ENCODE measurements around the gene CLEC11A. TPM values are rescaled to one million over a fixed set of nuclear protein-coding genes. Genes with fewer than 3 reads are reported as not detected.
"Not testable (repeated sequence)": the region's sequence is repeated elsewhere in the genome, so short reads cannot be mapped to it uniquely, and the experiment has no call there.

The CLEC11A gene
- total RNA-seq, 1 experiment from 2014 or later: 59.1 TPM

DNA sequence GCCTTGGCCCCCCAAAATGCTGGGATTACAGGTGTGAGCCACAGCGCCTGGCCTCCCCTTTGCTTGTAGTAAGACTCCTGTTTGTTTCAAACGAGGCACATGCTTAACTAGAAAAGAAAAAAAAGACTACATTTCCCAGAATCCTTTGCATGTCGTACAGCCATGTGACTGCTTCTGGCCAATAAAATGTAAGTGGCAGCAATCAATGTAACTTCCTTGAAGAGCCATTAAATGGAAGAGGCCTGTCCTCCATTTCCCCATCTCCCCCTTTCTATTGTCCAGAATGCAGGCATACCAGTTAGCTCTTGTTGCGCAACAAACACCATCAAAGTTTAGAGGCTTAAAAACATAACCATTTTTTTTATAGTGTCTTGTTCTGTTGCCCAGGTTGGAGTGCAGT lies 36.7 kb downstream of the CLEC11A start:
- peak; percentile 68 for DNase-seq (ENCODE audit: low spot score)
- Histone ChIP-seq H3K4me1 (ENCODE audit: insufficient read depth, low read length, poor library complexity, severe bottlenecking) (no peaks in the 10 kb centered on the region), H3K9me3 (ENCODE audit: low read depth, low read length, poor library complexity, severe bottlenecking) (no peaks in the 10 kb centered on the region), H3K27ac (ENCODE audit: low read depth, low read length, poor library complexity, severe bottlenecking) (no peak overlapping the region), H3K27me3 (replicated peaks; ENCODE audit: insufficient read depth, low read depth, low read length, poor library complexity) (no peaks in the 10 kb centered on the region), H3K36me3 (ENCODE audit: insufficient read depth, low read length, poor library complexity, severe bottlenecking) (no peaks in the 10 kb centered on the region), H3K4me3 (ENCODE audit: low read depth, low read length, poor library complexity, severe bottlenecking) (no peak overlapping the region)
- no TSS peak for BruUV-seq (replicated peaks)
- ChIA-PET POLR2A (ENCODE audit: low non-redundant PET) (no interaction called here), CTCF (interaction anchor here (0.6 kb wide), 1 partner anchor 170 kb away, joined by 6 read pairs; no protein-coding TSS in a partner anchor)
- intact Hi-C loops (cut with micrococcal nuclease; ENCODE audit: unreplicated experiment): no loop called here
- TF ChIP-seq EZH2 (IDR thresholded peaks at IDR 0.05; ENCODE audit: borderline replicate concordance, low read depth, low read length, poor library complexity, severe bottlenecking) (no peak), CTCF (conservative IDR thresholded peaks at IDR 0.05; ENCODE audit: low read depth, low read length) (no peak)

DNA sequence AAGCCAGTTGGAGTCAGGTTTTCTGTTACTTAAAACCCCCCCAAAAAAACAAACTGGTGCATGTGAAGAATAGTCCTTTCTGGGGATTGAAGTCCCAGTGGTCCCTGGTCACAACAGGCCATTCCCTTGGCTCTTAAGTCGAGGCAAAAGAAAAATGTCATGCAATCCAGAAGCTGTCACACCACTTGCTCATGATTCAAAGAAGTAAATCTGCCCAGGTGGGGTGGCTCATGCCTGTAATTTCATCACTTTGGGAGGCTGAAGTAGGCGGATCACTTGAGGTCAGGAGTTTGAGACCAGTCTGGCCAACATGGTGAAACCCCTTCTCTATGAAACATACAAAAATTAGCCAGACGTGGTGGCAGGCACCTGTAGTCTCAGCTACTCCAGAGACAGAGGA lies 38.3 kb downstream of the CLEC11A start:
- H3K4me3 ChIP-seq (ENCODE audit: low read depth, low read length, poor library complexity, severe bottlenecking); H3K36me3 ChIP-seq (ENCODE audit: insufficient read depth, low read length, poor library complexity, severe bottlenecking); POLR2A ChIA-PET (ENCODE audit: low non-redundant PET); CTCF ChIA-PET; H3K27me3 ChIP-seq (replicated peaks; ENCODE audit: insufficient read depth, low read depth, low read length, poor library complexity); H3K4me1 ChIP-seq (ENCODE audit: insufficient read depth, low read length, poor library complexity, severe bottlenecking); H3K27ac ChIP-seq (ENCODE audit: low read depth, low read length, poor library complexity, severe bottlenecking); BruUV-seq (replicated peaks); intact Hi-C loops (cut with micrococcal nuclease; ENCODE audit: unreplicated experiment); H3K9me3 ChIP-seq (ENCODE audit: low read depth, low read length, poor library complexity, severe bottlenecking); DNase-seq (ENCODE audit: low spot score): not testable (repeated sequence)

- H3K36me3 ChIP-seq (ENCODE audit: insufficient read depth, low read length, poor library complexity, severe bottlenecking); DNase-seq (ENCODE audit: low spot score); H3K27ac ChIP-seq (ENCODE audit: low read depth, low read length, poor library complexity, severe bottlenecking); H3K27me3 ChIP-seq (replicated peaks; ENCODE audit: insufficient read depth, low read depth, low read length, poor library complexity); H3K9me3 ChIP-seq (ENCODE audit: low read depth, low read length, poor library complexity, severe bottlenecking); CTCF ChIA-PET; intact Hi-C loops (cut with micrococcal nuclease; ENCODE audit: unreplicated experiment); BruUV-seq (replicated peaks); H3K4me3 ChIP-seq (ENCODE audit: low read depth, low read length, poor library complexity, severe bottlenecking); H3K4me1 ChIP-seq (ENCODE audit: insufficient read depth, low read length, poor library complexity, severe bottlenecking): not testable (repeated sequence)
- POLR2A ChIA-PET (ENCODE audit: low non-redundant PET): interaction anchor here (0.6 kb wide), 1 partner anchor 1396 kb away, joined by 3 read pairs; no protein-coding TSS in a partner anchor
Observed at GRCh38 chr19:50763521-50763920, 40.4 kb downstream of the CLEC11A start.

DNA sequence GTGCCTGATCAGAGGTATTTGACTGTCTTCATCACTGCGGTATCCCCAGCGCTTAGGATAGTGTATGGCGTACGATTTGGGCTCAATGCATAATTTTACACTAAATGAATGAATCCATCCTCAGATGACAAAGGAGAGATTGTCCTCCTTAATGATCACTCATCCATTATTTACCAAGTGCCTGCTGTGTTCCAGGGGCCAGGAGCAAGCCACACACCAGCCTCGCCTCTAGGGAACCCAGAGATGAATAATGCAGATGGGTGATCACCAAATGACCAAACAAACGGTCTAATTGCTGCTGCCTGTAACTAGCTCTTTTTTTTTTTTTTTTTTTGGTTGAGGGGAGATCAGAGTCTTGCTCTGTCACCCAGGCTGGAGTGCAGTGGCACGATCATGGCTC lies 41.2 kb downstream of the CLEC11A start:
- POLR2A ChIA-PET (ENCODE audit: low non-redundant PET): interaction anchor here (0.6 kb wide), 1 partner anchor 1397 kb away, joined by 3 read pairs; no protein-coding TSS in a partner anchor
- no TSS peak for BruUV-seq (replicated peaks)
- no peak for TF ChIP-seq EZH2 (IDR thresholded peaks at IDR 0.05; ENCODE audit: borderline replicate concordance, low read depth, low read length, poor library complexity, severe bottlenecking)
- no peak for TF ChIP-seq CTCF (conservative IDR thresholded peaks at IDR 0.05; ENCODE audit: low read depth, low read length)
- Histone ChIP-seq H3K36me3 (ENCODE audit: insufficient read depth, low read length, poor library complexity, severe bottlenecking) (no peaks in the 10 kb centered on the region), H3K27me3 (replicated peaks; ENCODE audit: insufficient read depth, low read depth, low read length, poor library complexity) (no peaks in the 10 kb centered on the region), H3K9me3 (ENCODE audit: low read depth, low read length, poor library complexity, severe bottlenecking) (no peaks in the 10 kb centered on the region), H3K4me3 (ENCODE audit: low read depth, low read length, poor library complexity, severe bottlenecking) (no peak overlapping the region), H3K4me1 (ENCODE audit: insufficient read depth, low read length, poor library complexity, severe bottlenecking) (no peaks in the 10 kb centered on the region), H3K27ac (ENCODE audit: low read depth, low read length, poor library complexity, severe bottlenecking) (no peak overlapping the region)
- peak; percentile 39 for DNase-seq (ENCODE audit: low spot score)
- CTCF ChIA-PET: no interaction called here
- intact Hi-C loops (cut with micrococcal nuclease; ENCODE audit: unreplicated experiment): no loop called here

GRCh38 chr19:50766746-50767145 lies 43.6 kb downstream of the CLEC11A start:
- H3K4me3 ChIP-seq (ENCODE audit: low read depth, low read length, poor library complexity, severe bottlenecking); intact Hi-C loops (cut with micrococcal nuclease; ENCODE audit: unreplicated experiment); BruUV-seq (replicated peaks); POLR2A ChIA-PET (ENCODE audit: low non-redundant PET); H3K27me3 ChIP-seq (replicated peaks; ENCODE audit: insufficient read depth, low read depth, low read length, poor library complexity); H3K27ac ChIP-seq (ENCODE audit: low read depth, low read length, poor library complexity, severe bottlenecking); CTCF ChIA-PET; H3K9me3 ChIP-seq (ENCODE audit: low read depth, low read length, poor library complexity, severe bottlenecking); H3K36me3 ChIP-seq (ENCODE audit: insufficient read depth, low read length, poor library complexity, severe bottlenecking); H3K4me1 ChIP-seq (ENCODE audit: insufficient read depth, low read length, poor library complexity, severe bottlenecking); DNase-seq (ENCODE audit: low spot score): not testable (repeated sequence)

GRCh38 chr19:50767263-50767662 lies 44.1 kb downstream of the CLEC11A start:
- H3K4me1 ChIP-seq (ENCODE audit: insufficient read depth, low read length, poor library complexity, severe bottlenecking); BruUV-seq (replicated peaks); POLR2A ChIA-PET (ENCODE audit: low non-redundant PET); DNase-seq (ENCODE audit: low spot score); H3K36me3 ChIP-seq (ENCODE audit: insufficient read depth, low read length, poor library complexity, severe bottlenecking); H3K27ac ChIP-seq (ENCODE audit: low read depth, low read length, poor library complexity, severe bottlenecking); intact Hi-C loops (cut with micrococcal nuclease; ENCODE audit: unreplicated experiment); CTCF ChIA-PET; H3K27me3 ChIP-seq (replicated peaks; ENCODE audit: insufficient read depth, low read depth, low read length, poor library complexity); H3K4me3 ChIP-seq (ENCODE audit: low read depth, low read length, poor library complexity, severe bottlenecking); H3K9me3 ChIP-seq (ENCODE audit: low read depth, low read length, poor library complexity, severe bottlenecking): not testable (repeated sequence)
